Raji (cell line): Measurements from ENCODE around the gene TXN2.

Experiments used
- POLR2A ChIP-seq: IDR thresholded peaks from 2 replicates; pipeline ENCODE4 v1.6.1; 2011; ENCODE audit warnings: low read depth, low read length, control low read depth; ENCODE audit not compliant: insufficient read depth

The TXN2 gene

GRCh38 chr22:36430863-36431262 lies 50.6 kb downstream of the TXN2 start:
- no peak for TF ChIP-seq POLR2A

DNA sequence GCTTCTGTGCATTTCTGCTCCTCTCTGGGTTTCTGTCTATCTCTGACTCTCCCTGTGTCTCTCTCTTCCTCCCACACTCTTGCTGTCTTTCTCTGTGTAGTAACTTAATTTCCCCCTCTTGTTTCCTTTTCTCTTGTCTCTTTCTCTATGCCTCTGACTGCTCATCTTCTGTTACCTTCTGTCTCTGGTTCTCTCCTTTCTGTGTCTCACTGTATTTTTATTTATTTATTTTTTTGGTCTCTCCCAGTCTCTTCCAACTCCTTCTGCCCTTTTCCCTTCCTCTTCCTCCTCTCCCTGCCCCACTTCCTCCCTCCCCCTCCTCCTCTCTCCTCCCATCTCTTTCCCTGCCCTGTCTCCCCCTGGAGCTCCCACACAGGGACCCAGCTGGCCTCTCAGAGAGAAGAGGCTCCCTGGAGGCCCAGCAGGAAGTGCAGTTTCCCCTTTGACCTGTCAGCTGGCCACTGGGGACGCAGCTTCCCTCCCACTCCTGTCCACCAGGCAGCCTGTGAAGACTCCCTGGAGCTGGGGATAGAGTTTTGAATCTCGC lies 55.4 kb downstream of the TXN2 start:
- TF ChIP-seq POLR2A: no peak

- no peak for TF ChIP-seq POLR2A
Measured at GRCh38 chr22:36424901-36425579, 56.4 kb downstream of the TXN2 start.

DNA sequence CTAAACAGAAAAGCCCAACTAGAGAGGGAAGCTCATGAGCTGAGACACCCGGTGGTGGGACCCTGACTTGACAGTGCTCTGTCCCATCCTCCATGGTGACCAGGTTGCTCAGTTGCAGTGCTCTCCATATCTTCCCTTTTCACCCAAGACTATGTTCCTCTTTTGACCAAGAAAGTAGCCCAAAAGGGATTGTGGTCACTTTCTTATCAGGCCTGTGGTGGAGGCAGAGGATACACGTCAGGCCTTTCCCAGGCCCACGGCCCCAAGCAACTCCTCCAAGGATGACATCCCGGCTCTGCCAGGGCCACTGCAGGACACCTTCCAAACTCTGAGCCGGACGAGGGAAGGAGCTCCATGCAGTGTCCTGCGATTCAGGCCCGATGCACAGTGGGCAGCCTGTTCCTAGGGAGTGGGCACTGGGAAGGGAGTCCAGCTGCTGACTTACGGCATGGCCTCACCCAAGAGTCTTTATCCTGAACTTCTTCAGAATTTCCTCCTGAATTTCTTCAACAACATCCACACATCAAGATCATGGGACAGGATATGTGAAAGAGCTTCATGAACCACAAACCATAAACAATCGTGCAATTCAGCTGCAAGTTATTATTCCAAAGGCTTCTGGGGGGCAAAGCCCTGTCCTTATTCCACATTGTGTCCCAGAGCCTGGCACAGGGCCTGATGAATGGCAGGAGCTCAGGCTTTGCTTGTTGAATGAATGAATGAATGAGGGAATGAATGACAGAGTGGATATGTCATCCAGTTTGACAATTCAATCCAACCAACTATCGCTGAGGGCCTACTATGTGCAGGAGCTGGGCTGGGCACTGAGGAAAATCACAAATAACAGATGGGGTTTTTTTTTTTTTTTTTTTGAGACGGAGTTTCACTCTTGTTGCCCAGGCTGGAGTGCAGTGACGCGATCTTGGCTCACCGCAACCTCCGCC lies 57.7 kb downstream of the TXN2 start:
- TF ChIP-seq POLR2A: no peak

- TF ChIP-seq POLR2A: no peak
Measured at GRCh38 chr22:36422287-36423014, 59.0 kb downstream of the TXN2 start.

GRCh38 chr22:36419912-36420882 lies 61.2 kb downstream of the TXN2 start:
- TF ChIP-seq POLR2A: no peak

- TF ChIP-seq POLR2A: no peak
Measured at GRCh38 chr22:36419177-36419911, 62.1 kb downstream of the TXN2 start.

DNA sequence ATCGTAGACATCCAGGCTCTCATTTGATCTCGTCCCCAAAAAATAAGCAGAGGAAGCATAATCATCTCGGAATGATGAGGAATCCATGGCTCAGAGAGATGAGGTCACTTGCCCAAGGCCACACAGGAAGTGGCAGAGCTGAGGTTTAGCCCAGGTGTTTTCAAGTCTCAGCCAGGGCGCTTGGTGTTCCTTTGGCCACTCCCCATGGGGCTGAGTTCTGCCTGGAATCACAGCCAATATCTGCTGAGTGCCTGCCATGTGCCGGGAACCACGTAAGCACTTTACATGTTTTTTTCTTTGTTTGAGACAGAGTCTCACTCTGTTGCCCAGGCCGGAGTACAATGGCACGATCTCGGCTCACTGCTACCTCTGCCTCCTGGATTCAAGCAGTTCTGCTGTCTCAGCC lies 64.2 kb downstream of the TXN2 start:
- no peak for TF ChIP-seq POLR2A
